ENCODE data around the gene SCFD1.

DNA sequence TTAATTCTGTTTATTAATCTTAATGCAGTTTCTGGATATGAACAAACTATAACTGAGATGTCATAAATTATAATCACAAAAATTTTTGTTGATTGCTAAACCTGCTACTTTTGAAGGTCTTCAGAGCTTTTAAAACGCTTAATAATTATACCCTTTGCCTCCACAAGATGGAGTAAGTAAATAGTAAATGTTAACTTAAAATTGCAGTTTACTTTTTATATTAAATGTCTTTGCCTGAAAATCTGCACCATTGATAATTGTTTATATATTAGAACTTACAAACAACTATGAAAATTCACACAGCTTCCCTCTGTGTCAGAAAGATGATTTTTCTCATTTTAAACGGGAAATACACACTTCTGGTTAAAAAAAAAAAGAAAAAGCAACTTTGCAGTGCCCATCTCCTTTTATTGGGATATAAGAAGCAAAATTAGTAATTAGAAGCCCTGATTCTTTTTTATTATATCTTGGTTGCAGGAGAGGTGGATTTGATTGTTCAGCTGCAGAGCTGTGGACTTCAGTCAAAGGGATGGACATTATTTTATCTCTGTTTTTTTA lies 35.6 kb downstream of the SCFD1 start:
- TF ChIP-seq CTCF (IDR thresholded peaks at IDR 0.05 in 4 of 5, conservative IDR thresholded peaks at IDR 0.05 in 1 of 5) = no peak
- no peak for TF ChIP-seq POLR2A (IDR thresholded peaks at IDR 0.05)

Data from gastrocnemius medialis (tissue), 4 donors.